Thymus (tissue), 11 donors: ENCODE data around the gene SP2. TPM values are rescaled to one million over a fixed set of nuclear protein-coding genes. Genes with fewer than 3 reads are reported as not detected.

Experiments used
- DNase-seq, 9 donors: peaks; one replicate each; pipeline ENCODE4 v3.0.0-alpha.2; 2013; ENCODE audit warnings: low spot score in 9 of 9, low read depth in 6 of 9, missing footprints in 1 of 9
- H3K27ac ChIP-seq, 2 donors: one replicate each; pipeline ENCODE4 v1.5.1; 2013; ENCODE audit warnings: control low read depth in 1 of 2, low read depth in 1 of 2, low read length in 1 of 2, mild to moderate bottlenecking in 1 of 2, moderate library complexity in 1 of 2
- H3K27me3 ChIP-seq, 2 donors: one replicate each; pipeline ENCODE4 v1.5.1; 2013; ENCODE audit warnings: low read length in 1 of 2; ENCODE audit not compliant: control insufficient read depth in 2 of 2, insufficient read depth in 1 of 2
- H3K36me3 ChIP-seq, 2 donors: one replicate each; pipeline ENCODE4 v1.5.1; 2013; ENCODE audit warnings: low read length in 1 of 2, mild to moderate bottlenecking in 1 of 2, moderate library complexity in 1 of 2; ENCODE audit not compliant: control insufficient read depth in 2 of 2, insufficient read depth in 2 of 2
- H3K4me1 ChIP-seq, 2 donors: one replicate each; pipeline ENCODE4 v1.5.1; 2013; ENCODE audit warnings: low read length in 2 of 2; ENCODE audit not compliant: control insufficient read depth in 2 of 2, insufficient read depth in 2 of 2
- H3K4me3 ChIP-seq, 2 donors: one replicate each; pipeline ENCODE4 v1.5.1; 2013; ENCODE audit warnings: low read length in 2 of 2, control low read depth in 1 of 2, mild to moderate bottlenecking in 1 of 2
- H3K9me3 ChIP-seq, 2 donors: one replicate each; pipeline ENCODE4 v1.5.1; 2013; ENCODE audit warnings: low read length in 1 of 2, mild to moderate bottlenecking in 1 of 2; ENCODE audit not compliant: control insufficient read depth in 2 of 2, insufficient read depth in 1 of 2
- WGBS: extraction: QIAGEN DNeasy Blood & Tissue Kit; methylation state at CpG from one replicate; pipeline ENCODE4 v1.1.7; 2013; 5-methylcytosine and 5-hydroxymethylcytosine counted together
- polyA plus RNA-seq: library from polyadenylated mRNA; stranded (reverse); fragments of 200-250 nt; gene quantifications from one replicate; pipeline ENCODE4 v1.2.3, GENCODE V29; 2013
- total RNA-seq: library from RNA; stranded (reverse); fragments of 120-200 nt; gene quantifications from one replicate; pipeline ENCODE4 v1.2.4, GENCODE V29; 2013
- donor health status: healthy.

Gene SP2
- total and polyA plus RNA-seq, 2 donors: 1.3 to 10.6 TPM

GRCh38 chr17:47875011-47875985, 20.7 kb upstream of the SP2 start:
- 77% methylated on average over 11 of the region's 11 CpGs for WGBS
- DNase-seq: no peak
- Histone ChIP-seq H3K9me3 (peaks cover 0 to 3% of the 10 kb centered on the region in 2 donors), H3K36me3 (no peaks in the 10 kb centered on the region), H3K4me1 (peaks cover 0 to 59% of the 10 kb centered on the region in 2 donors), H3K27me3 (peaks cover 26 to 53% of the 10 kb centered on the region in 2 donors), H3K4me3 (no peak overlapping the region), H3K27ac (no peak overlapping the region)

GRCh38 chr17:47877368-47878034, 18.5 kb upstream of the SP2 start:
- Histone ChIP-seq H3K36me3 (no peaks in the 10 kb centered on the region), H3K27ac (no peak overlapping the region), H3K4me3 (no peak overlapping the region), H3K9me3 (no peaks in the 10 kb centered on the region), H3K27me3 (peaks cover 10 to 33% of the 10 kb centered on the region in 2 donors), H3K4me1 (peaks cover 0 to 60% of the 10 kb centered on the region in 2 donors)
- WGBS: 69% methylated on average over 9 of the region's 9 CpGs
- peak in 1 of 9 donors; percentile 38 for DNase-seq

- Histone ChIP-seq H3K27me3 (peaks cover 3 to 24% of the 10 kb centered on the region in 2 donors), H3K9me3 (no peaks in the 10 kb centered on the region), H3K36me3 (no peaks in the 10 kb centered on the region), H3K4me3 (no peak overlapping the region), H3K27ac (no peak overlapping the region), H3K4me1 (peaks cover 1 to 55% of the 10 kb centered on the region in 2 donors)
- 91% methylated on average over 10 of the region's 10 CpGs for WGBS
- DNase-seq: no peak
Observed at GRCh38 chr17:47878203-47879027, 17.6 kb upstream of the SP2 start.

- Histone ChIP-seq H3K4me3 (no peak overlapping the region), H3K9me3 (no peaks in the 10 kb centered on the region), H3K27ac (no peak overlapping the region), H3K4me1 (peaks cover 6 to 58% of the 10 kb centered on the region in 2 donors), H3K36me3 (no peaks in the 10 kb centered on the region), H3K27me3 (peaks cover 3 to 20% of the 10 kb centered on the region in 2 donors)
- 38% methylated on average over 2 of the region's 2 CpGs for WGBS
- no peak for DNase-seq
Observed at GRCh38 chr17:47879028-47879585, 16.9 kb upstream of the SP2 start.

DNA sequence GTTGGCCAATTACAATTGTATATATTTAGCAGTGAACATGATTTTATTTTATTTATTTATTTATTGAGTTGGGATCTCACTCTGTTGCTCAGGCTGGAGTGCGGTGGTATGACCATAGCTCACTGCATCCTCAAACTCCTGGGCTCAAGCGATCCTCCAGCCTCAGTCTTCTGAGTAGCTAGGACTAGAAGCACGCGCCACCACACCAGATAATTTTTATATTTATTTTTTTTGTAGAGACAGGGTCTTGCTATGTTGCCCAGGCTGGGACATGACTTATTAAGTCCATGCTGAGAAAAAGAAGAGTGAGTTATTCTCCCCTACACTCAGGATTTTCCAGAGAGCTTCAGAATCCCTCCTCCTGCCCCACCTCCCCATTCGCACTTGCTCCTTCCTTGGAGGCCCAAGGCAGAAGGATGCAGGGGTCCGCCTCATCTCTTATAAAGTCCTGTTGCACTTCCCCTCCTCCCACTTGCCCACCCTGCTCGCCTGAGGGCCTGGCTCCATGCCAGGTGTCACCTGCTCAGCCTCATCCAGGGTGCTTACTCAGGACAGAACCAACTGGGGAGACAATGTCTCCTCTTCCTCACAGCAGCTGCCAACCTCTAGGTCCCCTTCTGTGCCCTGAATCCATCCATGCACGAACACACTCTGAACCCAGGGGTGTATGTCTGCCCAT, 16.1 kb upstream of the SP2 start:
- H3K4me3 ChIP-seq: no peak overlapping the region
- WGBS: 86% methylated on average over 8 of the region's 8 CpGs
- H3K27ac ChIP-seq: no peak overlapping the region
- no peaks in the 10 kb centered on the region for H3K9me3 ChIP-seq
- no peak for DNase-seq
- H3K27me3 ChIP-seq: peaks cover 3 to 20% of the 10 kb centered on the region in 2 donors
- no peaks in the 10 kb centered on the region for H3K36me3 ChIP-seq
- peaks cover 15 to 58% of the 10 kb centered on the region in 2 donors for H3K4me1 ChIP-seq

GRCh38 chr17:47882247-47882646, 13.8 kb upstream of the SP2 start:
- WGBS: 42% methylated on average over 7 of the region's 7 CpGs
- no peak overlapping the region for H3K27ac ChIP-seq
- H3K36me3 ChIP-seq: no peaks in the 10 kb centered on the region
- no peak overlapping the region for H3K4me3 ChIP-seq
- no peaks in the 10 kb centered on the region for H3K9me3 ChIP-seq
- H3K4me1 ChIP-seq: peaks cover 26 to 59% of the 10 kb centered on the region in 2 donors
- H3K27me3 ChIP-seq: peaks cover 3 to 16% of the 10 kb centered on the region in 2 donors
- DNase-seq: no peak

GRCh38 chr17:47882695-47883588, 13.1 kb upstream of the SP2 start:
- no peak overlapping the region for H3K27ac ChIP-seq
- H3K36me3 ChIP-seq: no peaks in the 10 kb centered on the region
- peaks cover 26 to 53% of the 10 kb centered on the region in 2 donors for H3K4me1 ChIP-seq
- no peak for DNase-seq
- no peaks in the 10 kb centered on the region for H3K9me3 ChIP-seq
- 96% methylated on average over 9 of the region's 9 CpGs for WGBS
- H3K27me3 ChIP-seq: peaks cover 3 to 10% of the 10 kb centered on the region in 2 donors
- H3K4me3 ChIP-seq: no peak overlapping the region
